Activated CD4-positive, CD25-positive, alpha-beta regulatory T cell treated with anti-CD3 and anti-CD28 coated beads, Interleukin-2, amount 50 U/mL, for 16 hours (primary cell): Measurements from ENCODE around the gene MAP3K10.
"Not testable (repeated sequence)": the region's sequence is repeated elsewhere in the genome, so short reads cannot be mapped to it uniquely, and the experiment has no call there.

Experiments
- DNase-seq: peaks from one replicate; pipeline ENCODE4 v3.0.0-alpha.2; 2020; ENCODE audit warnings: low read depth, low spot score

Gene MAP3K10

DNA sequence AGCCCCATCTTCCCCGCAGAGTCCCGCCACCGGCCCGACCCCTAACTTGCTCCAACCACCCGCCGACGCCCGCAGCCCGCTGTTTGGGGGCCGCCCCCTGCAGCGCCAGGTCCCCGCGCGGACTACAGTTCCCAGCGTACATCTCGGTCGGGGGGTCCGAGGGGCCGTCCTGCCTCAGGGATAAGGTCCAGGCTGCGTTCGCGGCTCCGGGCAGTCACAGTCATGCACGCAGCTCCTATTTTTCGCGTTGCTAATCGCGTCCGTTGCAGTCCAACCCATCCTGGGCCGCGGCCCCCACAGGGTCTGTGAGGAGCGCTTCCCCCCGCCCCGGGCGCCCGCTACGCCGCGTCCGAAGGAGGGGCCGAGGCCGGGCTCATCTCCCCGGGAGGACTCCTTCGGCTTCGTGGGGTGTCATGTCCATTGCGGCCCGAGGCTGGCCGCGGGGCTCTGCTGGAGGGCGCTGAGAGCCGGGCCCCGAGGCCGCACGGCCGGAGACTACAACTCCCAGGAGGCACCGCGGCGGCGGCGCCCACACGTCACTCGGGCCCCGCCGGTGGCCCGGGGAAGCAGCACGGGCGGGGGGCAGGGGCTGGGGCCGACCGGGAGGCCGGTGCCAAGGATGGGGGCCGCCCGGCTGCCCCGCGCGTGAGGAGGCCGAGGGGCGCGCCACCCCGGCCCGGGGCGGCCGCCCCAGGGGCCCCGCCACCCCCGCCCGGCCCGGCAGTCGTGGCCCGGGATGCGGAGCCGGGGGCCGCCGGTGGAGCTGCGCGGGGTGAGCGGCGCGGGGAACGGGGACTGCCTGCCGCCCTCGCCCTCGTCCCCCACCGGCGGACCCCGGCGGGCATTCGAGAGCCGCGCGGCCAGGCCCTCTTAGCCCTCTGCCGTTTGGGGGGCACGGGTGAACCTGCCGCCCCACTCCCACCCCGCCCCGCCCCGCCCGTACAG is at the start of gene MAP3K10:
Gene MAP3K10, plus strand, starts transcription at position 536 of the 945 bp plus-strand sequence. CDS start 606 bp downstream, outside the sequence.
- peak; percentile 40 for DNase-seq

DNA sequence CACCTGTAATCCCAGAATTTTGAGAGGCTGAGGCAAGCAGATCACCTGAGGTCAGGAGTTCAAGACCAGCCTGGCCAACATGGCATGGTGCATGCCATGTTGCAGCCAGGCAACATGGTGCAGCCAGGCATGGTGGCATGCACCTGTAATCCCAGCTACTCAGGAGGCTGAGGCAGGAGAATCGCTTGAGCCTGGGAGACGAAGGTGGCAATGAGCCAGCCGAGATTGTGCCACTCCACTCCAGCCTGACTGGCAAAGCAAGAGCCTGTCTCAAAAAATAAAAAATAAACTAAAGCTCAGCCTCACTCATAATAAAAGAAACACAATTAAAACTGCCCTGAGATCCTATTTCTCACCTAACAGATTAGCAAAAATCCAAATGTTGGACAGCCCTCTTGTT is 49.7 kb upstream of the MAP3K10 start:
- no peak for DNase-seq

DNA sequence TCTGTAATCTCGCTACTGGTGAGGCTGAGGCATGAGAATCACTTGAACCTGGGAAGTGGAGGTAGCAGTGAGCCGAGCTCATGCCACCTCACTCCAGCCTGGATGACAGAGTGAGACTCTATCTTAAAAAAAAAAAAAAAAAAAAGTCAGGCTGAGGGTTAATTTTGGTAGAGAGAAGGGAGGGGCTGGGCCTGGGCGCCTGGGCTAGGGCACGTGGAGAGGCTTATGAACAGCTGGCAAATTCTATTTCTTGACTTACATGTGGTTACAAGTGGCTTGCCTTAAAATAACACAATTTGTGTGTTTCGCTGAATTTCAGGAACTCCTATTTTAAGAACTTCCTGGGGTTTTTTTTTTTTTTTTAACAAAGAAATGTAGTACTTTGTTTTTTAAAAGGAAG is 47.6 kb upstream of the MAP3K10 start:
- DNase-seq, result no peak

DNA sequence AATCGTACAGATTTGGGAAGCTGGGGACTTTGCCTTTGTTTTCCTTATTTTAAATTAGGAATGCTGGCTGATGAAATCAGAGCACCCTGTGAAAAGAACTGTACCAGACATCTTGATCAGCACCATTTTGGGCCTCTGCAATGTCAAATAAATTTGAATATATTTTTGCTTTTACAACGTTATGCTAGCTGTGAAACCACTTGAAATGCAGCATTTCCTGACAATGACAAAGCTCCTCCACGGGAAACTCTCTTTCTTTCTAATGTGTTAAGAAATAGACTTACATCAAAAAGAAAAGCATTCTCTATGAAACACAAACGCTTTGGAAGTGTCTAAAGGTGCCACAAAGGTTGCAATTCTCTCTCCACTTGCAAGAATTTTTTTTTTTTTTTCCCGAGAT is 47.1 kb upstream of the MAP3K10 start:
- no peak for DNase-seq

DNA sequence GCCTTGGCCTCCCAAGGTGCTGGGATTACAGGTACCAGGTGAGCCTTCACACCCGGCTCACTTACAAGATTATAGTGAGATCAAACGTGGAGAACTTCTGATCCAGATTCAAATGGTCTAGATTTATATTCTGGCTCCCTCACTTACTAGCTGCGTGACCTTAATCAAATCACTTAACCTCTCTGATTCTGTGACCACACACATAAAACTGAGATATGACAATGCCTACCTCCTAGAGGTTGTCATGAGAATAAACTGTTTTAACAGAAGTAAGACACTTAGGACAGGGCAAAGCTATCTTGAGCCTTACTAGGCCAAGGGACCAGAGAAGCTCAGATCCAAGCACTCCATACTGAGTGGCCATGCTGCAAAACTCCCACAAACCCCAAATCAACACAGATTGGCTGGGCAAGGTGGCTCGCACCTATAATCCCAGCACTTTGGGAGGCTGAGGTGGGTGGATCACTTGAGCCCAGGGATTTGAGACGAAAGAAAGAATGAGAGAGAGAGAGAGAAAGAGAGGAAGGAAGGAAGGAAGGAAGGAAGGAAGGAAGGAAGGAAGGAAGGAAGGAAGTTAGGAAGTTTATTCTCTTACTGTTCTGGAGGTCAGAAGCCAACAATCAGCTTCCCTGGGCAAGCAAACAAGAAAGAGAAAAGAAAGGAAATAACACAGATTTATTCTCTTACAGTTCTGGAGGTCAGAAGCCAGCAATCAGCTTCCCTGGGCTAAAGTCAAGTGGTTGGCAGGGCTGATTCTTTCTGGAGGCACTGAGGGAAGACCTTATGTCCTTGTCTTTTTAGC is 46.1 kb upstream of the MAP3K10 start:
- DNase-seq, result no peak

DNA sequence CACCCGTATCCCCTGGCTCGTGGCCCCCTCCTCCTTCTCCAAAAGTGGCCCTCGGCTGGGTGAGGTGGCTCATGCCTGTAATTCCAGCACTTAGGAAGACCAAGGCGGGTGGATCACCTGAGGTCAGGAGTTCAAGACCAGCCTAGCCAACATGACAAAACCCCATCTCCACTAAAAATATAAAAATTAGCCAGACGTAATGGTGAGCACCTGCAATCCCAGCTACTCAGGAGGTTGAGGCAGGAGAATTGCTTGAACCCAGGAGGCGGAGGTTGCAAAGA is 45.5 kb upstream of the MAP3K10 start:
- DNase-seq, result not testable (repeated sequence)

DNA sequence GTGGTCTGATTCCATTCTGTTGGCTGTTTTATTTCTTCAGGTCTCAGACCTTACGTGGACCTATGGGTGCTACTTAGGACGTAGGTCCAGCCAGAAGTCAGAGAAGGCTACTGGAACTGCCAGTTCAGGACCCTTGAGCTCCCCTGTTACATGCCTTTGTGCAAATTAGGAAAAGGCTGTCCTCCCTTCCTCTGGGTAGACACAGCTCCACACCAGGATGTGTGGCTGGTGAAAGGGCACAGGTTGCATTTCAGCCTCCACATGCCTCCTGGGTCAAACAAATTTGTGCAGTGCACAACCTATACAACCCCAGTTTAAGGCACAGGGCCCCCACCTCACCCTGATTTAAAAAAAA is 43.9 kb upstream of the MAP3K10 start:
- no peak for DNase-seq

DNA sequence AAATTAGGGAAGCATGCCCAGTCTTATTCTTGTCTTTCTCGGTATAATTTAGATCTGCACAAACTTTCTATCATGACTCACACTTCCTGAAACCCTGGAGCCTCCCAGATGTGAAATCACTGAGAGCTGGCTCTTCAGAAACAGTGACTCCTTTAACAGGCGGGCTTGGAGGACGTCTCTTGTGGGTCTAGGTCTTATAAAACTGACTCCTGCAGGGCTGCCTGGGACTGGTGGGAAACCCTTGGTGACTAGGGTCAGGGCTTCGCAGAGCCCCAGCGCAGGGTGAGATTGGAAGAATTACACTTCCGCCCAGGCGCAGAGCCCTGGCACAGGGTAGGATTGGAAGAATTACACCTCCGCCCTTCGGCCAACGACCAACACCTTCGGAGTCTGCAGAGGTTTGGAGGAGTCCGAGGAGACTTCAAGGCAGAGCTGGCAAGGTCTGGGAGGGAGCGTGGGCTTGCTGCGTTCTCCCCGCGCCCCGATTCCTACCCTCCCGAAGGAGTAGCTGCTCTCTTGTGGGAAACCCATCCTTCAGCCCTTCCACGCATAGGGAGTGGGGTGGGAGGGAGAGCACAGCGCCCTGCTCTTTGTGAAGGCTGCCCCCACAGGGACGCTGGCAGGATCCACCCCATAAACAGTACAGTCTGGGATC is 43.4 kb upstream of the MAP3K10 start:
- DNase-seq, result no peak

DNA sequence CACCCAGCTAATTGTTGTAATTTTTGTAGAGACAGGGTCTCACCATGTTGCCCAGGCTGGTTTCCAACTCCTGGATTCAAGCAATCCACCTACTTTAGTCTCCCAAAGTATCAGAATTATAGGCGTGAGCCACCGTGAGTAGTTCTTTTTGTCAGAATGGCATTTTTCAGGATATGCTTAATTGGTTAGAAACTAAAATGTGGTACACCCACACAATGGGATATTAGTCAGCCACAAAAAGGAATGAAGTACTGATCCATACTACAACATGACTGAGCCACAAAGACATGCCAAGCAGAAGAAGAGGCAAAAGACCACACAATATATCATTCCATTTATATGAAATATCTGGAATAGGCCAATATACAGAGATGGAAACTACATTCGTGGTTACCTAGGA is 41.7 kb upstream of the MAP3K10 start:
- no peak for DNase-seq

DNA sequence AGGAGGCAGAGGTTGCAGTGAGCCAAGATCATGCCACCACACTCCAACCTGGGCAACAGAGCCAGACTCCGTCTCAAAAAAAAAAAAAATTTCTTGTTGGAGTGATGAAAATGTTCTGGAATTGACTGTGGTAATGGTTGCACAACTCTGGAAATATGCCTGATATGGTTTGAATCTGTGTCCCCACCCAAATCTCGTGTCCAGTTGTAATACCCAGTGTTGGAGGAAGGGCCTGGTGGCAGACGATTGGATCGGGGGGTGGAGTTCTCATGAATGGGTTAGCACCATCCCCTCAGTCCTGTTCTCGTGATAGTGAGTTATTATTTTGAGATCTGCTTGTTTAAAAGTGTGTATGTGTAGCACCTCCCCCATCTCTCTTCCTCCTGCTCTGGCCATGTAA is 41.1 kb upstream of the MAP3K10 start:
- DNase-seq, result no peak

DNA sequence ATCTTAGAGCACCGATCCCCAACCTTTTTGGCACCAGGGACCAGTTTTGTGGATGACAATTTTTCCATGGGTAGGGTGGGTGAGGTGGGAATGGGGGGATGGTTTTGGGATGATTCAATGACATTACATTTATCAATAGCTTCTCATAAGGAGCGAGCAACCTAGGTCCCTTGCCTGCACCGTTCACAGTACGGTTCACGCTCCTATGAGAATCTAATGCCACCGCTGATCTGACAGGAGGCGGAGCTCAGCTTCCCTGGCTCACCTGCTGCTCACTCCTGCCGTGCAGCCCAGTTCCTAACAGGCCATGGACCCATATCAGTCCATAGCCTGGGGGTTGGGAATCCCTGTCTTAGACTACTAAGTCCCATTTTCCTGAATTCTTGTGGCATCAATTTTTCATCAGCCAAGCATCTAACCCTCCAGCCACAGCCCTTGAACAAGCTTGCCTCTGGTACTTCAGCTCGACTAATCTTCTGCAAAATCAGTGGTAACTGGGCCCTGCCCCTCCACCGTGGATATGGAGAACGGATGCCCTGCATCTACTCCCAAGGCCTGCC is 37.0 kb upstream of the MAP3K10 start:
- DNase-seq, result no peak

DNA sequence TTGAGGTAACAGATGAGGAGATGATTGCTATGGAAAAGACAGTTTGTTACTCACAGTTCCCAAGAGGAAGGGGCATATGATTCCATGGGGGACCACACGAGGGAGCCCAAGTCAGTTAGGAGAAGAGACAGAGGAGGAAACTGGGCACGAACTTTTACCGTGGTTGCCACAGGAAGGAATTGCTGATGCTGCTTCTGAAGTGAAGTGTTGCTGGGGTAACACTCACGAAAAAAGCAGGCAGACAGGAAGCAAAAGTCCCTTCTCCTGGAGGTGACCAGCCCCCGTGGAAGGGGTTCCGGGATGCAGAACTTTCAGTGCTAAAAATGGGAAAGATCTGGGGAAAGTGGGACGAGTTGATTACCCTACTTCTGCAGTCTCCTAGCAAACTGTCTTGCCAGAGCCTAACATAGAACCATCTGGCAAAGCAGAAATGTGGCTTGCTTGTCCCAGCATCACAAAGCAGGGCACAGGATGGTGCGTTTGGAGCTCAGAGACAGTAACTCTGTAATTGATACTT is 35.4 kb upstream of the MAP3K10 start:
- DNase-seq, result no peak

DNA sequence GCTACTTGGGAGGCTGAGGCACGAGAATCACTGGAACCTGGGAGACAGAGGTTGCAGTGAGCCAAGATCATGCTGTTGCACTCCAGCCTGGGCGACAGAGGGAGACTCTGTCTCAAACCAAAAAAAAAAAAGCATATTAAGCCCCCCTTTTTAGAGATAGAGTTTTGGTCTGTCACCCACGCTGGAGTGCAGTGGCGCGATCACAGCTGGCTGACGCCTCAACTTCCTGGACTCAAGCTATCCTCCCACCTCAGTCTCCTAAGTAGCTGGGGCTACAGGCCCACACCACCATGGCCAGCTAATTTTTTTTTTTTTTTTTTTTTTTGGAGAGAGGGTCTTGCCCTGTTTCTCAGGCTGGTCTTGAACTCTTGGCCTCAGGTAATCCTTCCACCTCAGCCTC is 34.2 kb upstream of the MAP3K10 start:
- no peak for DNase-seq

DNA sequence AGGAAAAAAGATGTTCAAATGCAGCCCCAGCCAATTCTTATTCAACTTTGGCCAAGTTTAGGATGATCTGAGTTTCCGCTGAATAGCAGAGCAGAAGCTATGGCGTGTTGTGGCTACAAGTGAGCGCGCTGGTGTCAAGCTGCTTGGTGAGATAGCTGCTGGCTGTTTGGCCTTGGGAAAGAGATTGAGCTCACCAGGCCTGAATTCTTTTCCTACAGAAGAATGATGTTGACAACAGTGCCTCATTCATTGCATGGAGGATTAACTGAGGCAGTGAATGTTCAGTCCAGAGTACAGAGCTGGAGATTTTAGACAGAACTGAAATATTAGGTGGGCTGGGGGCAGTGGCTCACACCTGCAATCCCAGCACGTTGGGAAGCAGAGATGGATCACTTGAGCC is 31.5 kb upstream of the MAP3K10 start:
- DNase-seq, result no peak

DNA sequence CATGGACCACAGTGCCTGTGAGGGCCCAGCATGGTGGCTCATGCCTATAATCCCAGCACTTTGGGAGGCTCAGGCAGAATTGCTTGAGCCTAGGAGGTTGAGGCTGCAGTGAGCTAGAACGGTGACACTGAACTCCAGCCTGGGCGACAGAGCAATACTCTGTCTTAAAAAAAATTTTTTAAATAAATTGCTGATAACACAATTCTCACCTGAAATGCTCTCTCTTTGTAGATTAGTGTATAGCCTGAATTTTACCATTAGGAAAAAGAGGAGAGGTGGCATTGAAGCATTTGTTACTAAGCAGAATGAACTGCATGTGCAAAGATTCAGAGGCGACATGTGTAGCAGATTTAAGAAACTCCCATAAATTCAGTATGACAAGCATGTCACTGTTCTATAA is 29.1 kb upstream of the MAP3K10 start:
- no peak for DNase-seq

DNA sequence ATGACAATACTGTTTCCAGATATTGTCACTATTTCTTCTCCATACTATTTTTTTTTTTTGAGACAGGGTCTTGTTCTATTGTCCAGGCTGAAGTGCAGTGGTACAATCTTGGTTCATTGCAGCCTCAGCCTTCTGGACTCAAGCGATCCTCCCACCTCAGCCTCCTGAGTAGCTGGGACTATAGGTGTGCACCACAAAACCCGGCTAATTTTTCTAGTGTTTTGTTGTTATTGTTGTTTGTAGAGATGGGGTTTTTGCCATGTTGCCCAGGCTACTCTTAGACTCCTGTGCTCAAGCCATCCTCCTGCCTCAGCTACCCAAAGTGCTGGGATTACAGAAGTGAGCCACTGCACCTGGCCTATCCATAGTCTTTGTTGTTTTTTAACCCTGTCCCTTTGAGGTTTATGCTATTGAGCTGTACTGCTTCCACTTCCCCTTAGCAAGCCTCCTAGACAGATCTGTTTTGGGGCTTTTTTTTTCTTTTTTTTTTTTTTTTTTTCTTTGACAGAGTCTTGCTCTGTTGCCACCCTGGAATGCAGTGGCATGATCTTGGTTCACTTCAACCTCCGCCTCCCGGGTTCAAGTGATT is 27.6 kb upstream of the MAP3K10 start:
- DNase-seq, result no peak

DNA sequence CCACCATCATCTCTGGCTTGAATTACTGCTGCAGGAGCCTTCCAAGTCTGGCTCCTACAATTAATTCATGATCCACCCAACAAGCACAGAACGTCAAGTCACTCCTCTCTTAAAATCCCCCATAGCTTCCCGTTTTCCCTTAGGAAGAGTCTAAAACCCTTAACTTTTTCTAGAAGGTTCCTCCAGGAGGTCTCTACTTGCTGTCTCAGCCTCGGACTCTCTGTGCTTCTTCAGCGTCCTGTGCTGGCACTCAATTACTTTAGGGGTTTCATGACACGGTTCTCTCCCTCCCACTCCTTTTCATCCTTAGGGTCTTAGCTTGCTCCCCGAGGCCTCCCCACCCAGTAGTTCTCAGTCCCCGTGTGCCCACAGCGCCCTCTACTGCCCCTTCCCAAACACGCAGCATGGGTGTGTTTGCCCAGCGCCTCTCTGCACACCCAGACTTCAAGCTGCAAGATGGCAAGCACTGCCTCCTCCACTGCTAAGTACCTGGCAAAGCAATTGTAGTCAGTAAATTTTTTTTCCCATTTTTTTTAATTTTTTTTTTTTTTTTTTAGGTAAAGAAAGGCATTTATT is 25.8 kb upstream of the MAP3K10 start:
- peak; percentile 29 for DNase-seq

DNA sequence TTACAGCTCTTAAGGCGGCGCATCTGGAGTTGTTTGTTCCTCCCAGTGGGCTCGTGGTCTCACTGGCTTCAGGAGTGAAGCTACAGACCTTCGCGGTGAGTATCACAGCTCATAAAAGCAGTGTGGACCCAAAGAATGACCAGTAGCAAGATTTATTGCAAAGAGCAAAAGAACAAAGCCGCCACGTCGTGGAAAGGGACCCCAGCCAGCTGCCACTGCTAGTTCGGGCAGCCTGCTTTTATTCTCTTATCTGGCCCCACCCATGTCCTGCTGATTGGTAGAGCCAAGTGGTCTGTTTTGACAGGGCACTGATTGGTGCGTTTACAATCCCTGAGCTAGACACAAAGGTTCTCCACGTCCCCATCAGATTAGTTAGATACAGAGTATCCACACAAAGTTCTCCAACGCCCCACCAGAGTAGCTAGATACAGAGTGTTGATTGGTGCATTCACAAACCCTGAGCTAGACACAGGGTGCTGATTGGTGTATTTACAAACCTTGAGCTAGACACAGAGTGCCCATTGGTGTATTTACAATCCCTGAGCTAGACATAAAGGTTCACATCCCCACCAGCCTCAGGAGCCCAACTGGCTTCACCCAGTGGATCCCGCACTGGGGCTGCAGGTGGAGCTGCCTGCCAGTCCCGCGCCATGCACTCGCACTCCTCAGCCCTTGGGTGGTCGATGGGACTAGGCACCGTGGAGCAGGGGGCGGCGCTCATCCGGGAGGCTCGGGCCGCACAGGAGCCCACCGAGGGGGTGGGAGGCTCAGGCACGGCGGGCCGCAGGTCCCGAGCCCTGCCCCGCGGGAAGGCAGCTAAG is 21.5 kb upstream of the MAP3K10 start:
- not testable (repeated sequence) for DNase-seq

DNA sequence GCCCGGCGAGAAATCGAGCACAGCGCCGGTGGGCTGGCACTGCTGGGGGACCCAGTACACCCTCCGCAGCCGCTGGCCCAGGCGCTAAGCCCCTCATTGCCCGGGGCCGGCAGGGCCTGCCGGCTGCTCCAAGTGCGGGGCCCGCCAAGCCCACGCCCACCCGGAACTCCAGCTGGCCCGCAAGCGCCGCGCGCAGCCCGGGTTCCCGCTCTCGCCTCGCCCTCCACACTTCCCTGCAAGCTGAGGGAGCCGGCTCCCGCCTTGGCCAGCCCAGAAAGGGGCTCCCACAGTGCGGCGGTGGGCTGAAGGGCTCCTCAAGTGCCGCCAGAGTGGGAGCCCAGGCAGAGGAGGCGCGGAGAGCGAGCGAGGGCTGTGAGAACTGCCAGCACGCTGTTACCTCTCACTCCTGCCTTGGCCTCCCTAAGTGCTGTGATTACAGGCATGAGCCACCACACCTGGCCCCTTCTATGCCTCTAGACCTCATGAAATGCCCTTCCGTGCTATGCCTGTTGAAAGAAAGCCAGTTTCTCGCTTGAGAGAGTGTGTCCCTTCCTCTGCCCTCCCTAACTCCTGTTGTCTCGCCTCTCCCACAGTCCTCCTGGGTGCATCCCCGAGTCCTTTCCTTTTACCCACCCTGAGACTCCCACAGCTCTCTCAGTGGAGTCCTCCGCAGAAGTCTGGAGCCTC is 20.8 kb upstream of the MAP3K10 start:
- not testable (repeated sequence) for DNase-seq

DNA sequence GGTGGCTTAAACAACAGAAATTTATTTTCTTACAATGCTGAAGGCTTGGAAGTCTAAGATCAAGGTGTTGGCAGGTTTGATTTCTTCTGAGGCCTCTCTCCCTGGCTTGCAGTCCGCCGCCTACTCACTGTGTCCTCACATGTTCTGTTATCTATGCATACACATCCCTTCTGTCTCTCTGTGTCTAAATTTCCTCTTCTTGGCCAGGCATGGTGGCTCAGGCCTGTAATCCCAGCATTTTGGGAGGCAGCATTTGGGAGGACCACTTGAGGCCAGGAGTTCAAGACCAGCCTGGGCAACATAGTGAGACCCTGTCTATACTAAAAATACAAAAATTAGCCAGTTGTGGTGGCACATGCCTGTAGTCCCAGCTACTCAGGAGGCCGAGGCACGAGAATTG is 19.9 kb upstream of the MAP3K10 start:
- DNase-seq, result not testable (repeated sequence)
